ENCODE results near the gene SMARCAL1. TPM values are rescaled to one million over a fixed set of nuclear protein-coding genes. Genes with fewer than 3 reads are reported as not detected.
A peak's percentile ranks its signal among the peaks of the same experiment; 100 is the strongest.

The SMARCAL1 gene
- total and polyA plus RNA-seq, 2 of the 13 experiments (the other 11 are each of a cell fraction or from before 2014, with no cell fraction given), result 12.7 to 21.3 TPM

GRCh38 chr2:216371721-216372702, 40.3 kb upstream of the SMARCAL1 start, which contains the start of gene MARCHF4 (continued):
- 0 out of 2 replicates have a peak, but pooled peaks have one; percentile 72 for TF ChIP-seq CENPT (CRISPR knock-in tag; IDR thresholded peaks at IDR 0.05; ENCODE audit: low read depth)
- TF ChIP-seq ZNF615 (CRISPR knock-in tag; IDR thresholded peaks at IDR 0.05; ENCODE audit: borderline replicate concordance), result peak; percentile 77; the same call in 1 of the 2 replicates
- TF ChIP-seq CEBPB (IDR thresholded peaks at IDR 0.05; ENCODE audit: borderline replicate concordance, low read depth, low read length), result no peak
- 0 out of 2 replicates have a peak, but pooled peaks have one; percentile 80 for TF ChIP-seq EZH2 (conservative IDR thresholded peaks at IDR 0.05; ENCODE audit: low read depth, low read length)
- 0 out of 2 replicates have a peak, but pooled peaks have one; percentile 40 for TF ChIP-seq DPF2 (CRISPR knock-in tag; IDR thresholded peaks at IDR 0.05; ENCODE audit: borderline replicate concordance, low read depth)
- TF ChIP-seq, protein P1, sequence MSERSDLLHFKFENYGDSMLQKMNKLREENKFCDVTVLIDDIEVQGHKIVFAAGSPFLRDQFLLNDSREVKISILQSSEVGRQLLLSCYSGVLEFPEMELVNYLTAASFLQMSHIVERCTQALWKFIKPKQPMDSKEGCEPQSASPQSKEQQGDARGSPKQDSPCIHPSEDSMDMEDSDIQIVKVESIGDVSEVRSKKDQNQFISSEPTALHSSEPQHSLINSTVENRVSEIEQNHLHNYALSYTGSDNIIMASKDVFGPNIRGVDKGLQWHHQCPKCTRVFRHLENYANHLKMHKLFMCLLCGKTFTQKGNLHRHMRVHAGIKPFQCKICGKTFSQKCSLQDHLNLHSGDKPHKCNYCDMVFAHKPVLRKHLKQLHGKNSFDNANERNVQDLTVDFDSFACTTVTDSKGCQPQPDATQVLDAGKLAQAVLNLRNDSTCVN (CRISPR knock-in tag; IDR thresholded peaks at IDR 0.05; ENCODE audit: borderline replicate concordance), result peak; percentile 93
- peak; percentile 71; the same call in 1 of the 2 replicates for TF ChIP-seq MAZ (IDR thresholded peaks at IDR 0.05; ENCODE audit: borderline replicate concordance, low read depth, low read length)
- TF ChIP-seq MAZ (CRISPR knock-in tag; IDR thresholded peaks at IDR 0.05; ENCODE audit: low read depth), result peak; percentile 89
- no peak for TF ChIP-seq CENPX (CRISPR knock-in tag; IDR thresholded peaks at IDR 0.05)
- TF ChIP-seq SALL2 (CRISPR knock-in tag; IDR thresholded peaks at IDR 0.05), result peak; percentile 64; the same call in 1 of the 2 replicates
- peak; percentile 71; the same call in 1 of the 2 replicates for TF ChIP-seq KDM3A (CRISPR knock-in tag; IDR thresholded peaks at IDR 0.05; ENCODE audit: low read depth)
- TF ChIP-seq PBX3 (CRISPR knock-in tag; IDR thresholded peaks at IDR 0.05; ENCODE audit: borderline replicate concordance), result no peak
- no peak for TF ChIP-seq HDAC6 (IDR thresholded peaks at IDR 0.05; ENCODE audit: low read depth, low read length)
- no peak for TF ChIP-seq SNAPC4 (CRISPR knock-in tag; IDR thresholded peaks at IDR 0.05)
- TF ChIP-seq HIVEP1 (CRISPR knock-in tag; IDR thresholded peaks at IDR 0.05), result peak; percentile 62; the same call in 1 of the 2 replicates
- no peak for TF ChIP-seq ZNF670 (CRISPR knock-in tag; IDR thresholded peaks at IDR 0.05; ENCODE audit: borderline replicate concordance)
- TF ChIP-seq, protein P2, sequence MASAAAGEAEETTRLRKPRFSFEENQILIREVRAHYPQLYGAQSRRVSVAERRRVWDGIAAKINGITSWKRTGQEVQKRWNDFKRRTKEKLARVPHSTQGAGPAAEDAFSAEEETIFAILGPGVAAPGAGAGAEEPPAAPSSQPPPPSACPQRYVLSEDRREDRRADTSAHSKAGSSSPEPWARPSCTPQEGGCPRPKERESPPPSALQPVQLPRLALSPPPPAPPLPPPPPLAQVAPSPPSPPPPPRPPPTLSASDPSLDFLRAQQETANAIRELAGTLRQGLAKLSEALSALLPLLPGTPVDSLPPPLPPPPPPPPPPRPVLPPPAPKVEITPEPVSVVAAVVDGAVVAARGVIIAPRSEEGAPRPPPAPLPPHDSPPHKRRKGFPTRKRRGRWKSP (CRISPR knock-in tag; IDR thresholded peaks at IDR 0.05), result peak; percentile 86
